ENCODE data around the gene IYD. TPM values are rescaled to one million over a fixed set of nuclear protein-coding genes. Genes with fewer than 3 reads are reported as not detected.

The IYD gene
- total and polyA plus RNA-seq, 8 donors: 0.09 to 0.75 (median 0.16) TPM; not detected in 1

GRCh38 chr6:150354754-150355571 lies 13.8 kb upstream of the IYD start:
- TF ChIP-seq CTCF (IDR thresholded peaks at IDR 0.05): no peak
- DNase-seq: no peak
- Histone ChIP-seq H3K36me3 (no peaks in the 10 kb centered on the region), H3K9me3 (no peaks in the 10 kb centered on the region), H3K4me1 (no peaks in the 10 kb centered on the region), H3K27ac (no peak overlapping the region), H3K27me3 (no peaks in the 10 kb centered on the region), H3K4me3 (no peak overlapping the region)
- WGBS, 2 donors: 36 to 78% methylated on average over 2 of the region's 2 CpGs
- no peak for ATAC-seq
- FAIRE-seq: no peak
- intact Hi-C loops (cut with DNase I): no loop called here

DNA sequence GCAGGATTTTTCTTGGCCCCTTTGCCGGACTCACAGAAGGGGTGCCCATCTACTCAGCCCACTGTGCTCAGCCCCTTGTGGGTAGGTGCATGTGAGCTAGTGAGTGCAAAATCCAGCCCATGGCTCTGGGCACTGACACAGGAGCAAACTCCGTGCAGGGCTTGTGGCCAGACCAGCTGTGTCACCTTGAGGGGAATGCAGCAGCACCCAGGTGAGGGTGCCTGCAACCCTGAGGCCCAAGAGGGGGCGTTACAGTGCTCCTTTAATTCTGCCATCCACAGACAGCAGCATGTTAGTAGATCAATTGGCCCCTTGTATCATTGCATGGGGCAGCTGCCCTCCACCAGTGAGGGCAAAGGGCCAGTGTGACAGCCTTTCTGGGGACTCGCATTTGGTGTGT lies 12.9 kb upstream of the IYD start:
- no peak for ATAC-seq
- Histone ChIP-seq H3K36me3 (no peaks in the 10 kb centered on the region), H3K4me1 (no peaks in the 10 kb centered on the region), H3K27ac (no peak overlapping the region), H3K27me3 (no peaks in the 10 kb centered on the region), H3K9me3 (no peaks in the 10 kb centered on the region), H3K4me3 (no peak overlapping the region)
- no peak for TF ChIP-seq CTCF (IDR thresholded peaks at IDR 0.05)
- DNase-seq: no peak
- no peak for FAIRE-seq
- WGBS, 2 donors: 70 to 81% methylated on average over 4 of the region's 4 CpGs
- intact Hi-C loops (cut with DNase I): no loop called here

- no peaks in the 10 kb centered on the region for H3K36me3 ChIP-seq
- ATAC-seq: no peak
- 73 to 82% methylated on average over 3 of the region's 3 CpGs for WGBS, 2 donors
Measured at GRCh38 chr6:150361876-150362275, 6.9 kb upstream of the IYD start.

DNA sequence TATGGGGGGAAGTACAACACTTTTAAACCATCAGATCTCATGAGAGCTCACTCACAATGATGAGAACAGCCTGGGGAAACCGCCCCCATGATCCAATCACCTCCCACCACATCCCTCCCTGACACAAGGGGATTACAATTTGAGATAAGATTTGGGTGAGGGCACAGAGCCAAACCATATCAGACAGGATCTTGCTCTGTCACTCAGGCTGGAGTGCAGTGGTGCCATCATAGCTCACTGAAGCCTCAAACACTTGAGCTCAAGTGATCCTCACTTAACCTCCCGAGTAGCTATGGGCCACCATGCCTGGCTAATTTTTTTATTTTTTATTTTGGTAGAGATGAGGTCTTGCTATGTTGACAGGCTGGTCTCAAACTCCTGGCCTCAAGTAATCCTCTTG lies 5.1 kb upstream of the IYD start:
- WGBS, 2 donors: 91 to 92% methylated on average over 2 of the region's 2 CpGs
- Histone ChIP-seq H3K36me3 (no peaks in the 10 kb centered on the region), H3K27me3 (no peaks in the 10 kb centered on the region), H3K4me1 (no peaks in the 10 kb centered on the region), H3K4me3 (no peak overlapping the region), H3K27ac (no peak overlapping the region), H3K9me3 (no peaks in the 10 kb centered on the region)
- ATAC-seq (no peak), FAIRE-seq (no peak), DNase-seq (no peak)
- TF ChIP-seq CTCF (IDR thresholded peaks at IDR 0.05): no peak
- intact Hi-C loops (cut with DNase I): no loop called here

More at GRCh38 chr6:150361876-150362275, 6.9 kb upstream of the IYD start:
- FAIRE-seq (no peak), DNase-seq (no peak)
- Histone ChIP-seq H3K4me1 (no peaks in the 10 kb centered on the region), H3K9me3 (no peaks in the 10 kb centered on the region), H3K27me3 (no peaks in the 10 kb centered on the region), H3K27ac (no peak overlapping the region), H3K4me3 (no peak overlapping the region)
- no peak for TF ChIP-seq CTCF (IDR thresholded peaks at IDR 0.05)
- intact Hi-C loops (cut with DNase I): no loop called here

DNA sequence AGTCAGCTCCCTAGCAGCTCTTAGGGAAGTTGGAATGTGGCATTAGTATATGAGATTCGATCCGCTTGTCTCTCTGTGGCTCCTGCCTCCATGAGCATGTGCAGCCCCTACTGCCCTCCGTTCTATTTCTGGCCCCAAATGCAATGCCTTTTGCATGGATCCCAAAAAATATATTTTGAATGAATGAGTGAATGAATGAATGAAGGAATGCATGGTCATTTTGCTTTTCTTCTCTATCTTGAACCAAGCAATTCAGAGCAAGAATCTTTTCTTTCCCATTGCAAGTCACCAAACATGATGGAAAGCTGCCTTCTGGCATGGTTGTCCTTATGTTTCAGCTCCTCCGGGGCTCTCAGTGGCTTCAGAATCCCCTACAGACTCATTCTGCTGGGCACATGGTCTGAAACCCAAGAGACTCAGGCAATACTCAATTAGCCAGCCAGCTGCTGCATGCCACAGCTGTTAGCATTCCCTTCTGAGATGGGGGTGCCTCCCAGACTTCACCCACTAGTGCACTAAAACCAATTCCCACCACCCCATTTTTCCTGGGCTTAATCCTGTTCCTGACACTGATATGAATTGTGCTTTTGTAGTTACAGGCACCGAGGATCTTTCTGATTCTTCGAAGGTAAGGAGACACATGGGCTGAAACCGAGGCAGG lies 2.6 kb upstream of the IYD start:
- no peak for DNase-seq
- no peaks in the 10 kb centered on the region for H3K36me3 ChIP-seq
- intact Hi-C loops (cut with DNase I): no loop called here
- H3K9me3 ChIP-seq: no peaks in the 10 kb centered on the region
- no peaks in the 10 kb centered on the region for H3K27me3 ChIP-seq
- H3K4me1 ChIP-seq: no peaks in the 10 kb centered on the region
- no peak overlapping the region for H3K27ac ChIP-seq
- WGBS, 2 donors: 87 to 93% methylated on average over 7 of the region's 7 CpGs
- no peak overlapping the region for H3K4me3 ChIP-seq
- no peak for TF ChIP-seq CTCF (IDR thresholded peaks at IDR 0.05)
- no peak for FAIRE-seq
- ATAC-seq: no peak
